GM21619 (cell line): ENCODE results near the gene FAM184A.

Experiments
- ATAC-seq: cut with Tn5 transposase; IDR thresholded peaks from one replicate; pipeline ENCODE4 v1.9.1; 2021; ENCODE audit not compliant: unreplicated experiment

FAM184A gene

GRCh38 chr6:118968416-118968815 lies 110.0 kb downstream of the FAM184A start:
- ATAC-seq, result no peak

- no peak for ATAC-seq
Measured at GRCh38 chr6:118967239-118967638, 111.2 kb downstream of the FAM184A start.

- no peak for ATAC-seq
Measured at GRCh38 chr6:118965843-118966370, 112.6 kb downstream of the FAM184A start.

GRCh38 chr6:118965371-118965770 lies 113.1 kb downstream of the FAM184A start:
- ATAC-seq, result no peak

GRCh38 chr6:118963003-118963402 lies 115.5 kb downstream of the FAM184A start:
- no peak for ATAC-seq

- ATAC-seq, result no peak
Measured at GRCh38 chr6:118959903-118960302, 118.6 kb downstream of the FAM184A start.

- ATAC-seq, result no peak
Measured at GRCh38 chr6:118953391-118953790, 125.1 kb downstream of the FAM184A start.

GRCh38 chr6:118952683-118953082 lies 125.8 kb downstream of the FAM184A start:
- no peak for ATAC-seq

GRCh38 chr6:118945217-118945616 lies 133.2 kb downstream of the FAM184A start:
- ATAC-seq, result no peak

GRCh38 chr6:118940770-118941169 lies 137.7 kb downstream of the FAM184A start:
- no peak for ATAC-seq

GRCh38 chr6:118939683-118940082 lies 138.8 kb downstream of the FAM184A start:
- ATAC-seq, result no peak

- ATAC-seq, result no peak
Measured at GRCh38 chr6:118935978-118936703, 142.3 kb downstream of the FAM184A start.

- ATAC-seq, result peak; percentile 3
Measured at GRCh38 chr6:118935331-118935668, 143.2 kb downstream of the FAM184A start.

GRCh38 chr6:118934461-118935330 lies 143.8 kb downstream of the FAM184A start, which contains the start of gene MCM9:
Gene MCM9, minus strand, starts transcription at chr6:118935159. Its CDS starts 3,436 bp downstream, at chr6:118931723.
- peak; percentile 94 for ATAC-seq

- no peak for ATAC-seq
Measured at GRCh38 chr6:118933855-118934460, 144.5 kb downstream of the FAM184A start.

GRCh38 chr6:118932421-118932820 lies 146.0 kb downstream of the FAM184A start:
- no peak for ATAC-seq

GRCh38 chr6:118931436-118931835 lies 147.0 kb downstream of the FAM184A start:
- ATAC-seq, result no peak

- no peak for ATAC-seq
Measured at GRCh38 chr6:118930680-118931079, 147.8 kb downstream of the FAM184A start.

GRCh38 chr6:118923035-118923434 lies 155.4 kb downstream of the FAM184A start:
- no peak for ATAC-seq

- no peak for ATAC-seq
Measured at GRCh38 chr6:118921084-118921483, 157.4 kb downstream of the FAM184A start.

- ATAC-seq, result no peak
Measured at GRCh38 chr6:118918329-118918725, 160.1 kb downstream of the FAM184A start.
